AG04450 (cell line): ENCODE results near the gene PDF. TPM values are rescaled to one million over a fixed set of nuclear protein-coding genes. Genes with fewer than 3 reads are reported as not detected.

Source experiments
- CTCF ChIA-PET: fragments of 300-600, 350-600 bp; formaldehyde crosslinking; extraction: SDS; loops from one replicate; lab custom pipeline; 2022; ENCODE audit warnings: antibody characterized with exemption, inconsistent platforms; lab: Charles Lee
- POLR2A ChIA-PET: fragments of 350-600 bp; formaldehyde crosslinking; extraction: SDS; loops from one replicate; lab custom pipeline; 2021; ENCODE audit warnings: antibody characterized with exemption, inconsistent platforms; lab: Yijun Ruan, JAX
- DNase-seq: peaks from one replicate; pipeline ENCODE4 v3.0.0-alpha.2; 2011; ENCODE audit warnings: low read depth, low spot score
- H3K27ac ChIP-seq: one replicate; pipeline ENCODE4 v1.5.1; 2012; ENCODE audit warnings: low read depth, low read length, control low read depth
- H3K27me3 ChIP-seq: one replicate; pipeline ENCODE4 v1.6.0; 2012; ENCODE audit warnings: low read length; ENCODE audit not compliant: control insufficient read depth, insufficient read depth
- H3K4me3 ChIP-seq: 2 replicates; pipeline ENCODE4 v1.5.1; 2011; ENCODE audit warnings: mild to moderate bottlenecking, low read depth, low read length, control low read depth
- H3K9me3 ChIP-seq: 2 replicates; pipeline ENCODE4 v1.5.1; 2012; ENCODE audit warnings: low read length; ENCODE audit not compliant: control insufficient read depth, insufficient read depth
- polyA plus RNA-seq: library from polyadenylated mRNA; depleted of rRNA; stranded (reverse); fragments of >200 nt; gene quantifications from 2 replicates; pipeline ENCODE4 v1.2.3, GENCODE V29; 2011
- TF ChIP-seq, protein P1 (sequence below): IDR thresholded peaks from 2 replicates; pipeline ENCODE4 v1.5.1; 2011; ENCODE audit warnings: low read depth, low read length, control low read depth, inconsistent platforms

The PDF gene
- polyA plus RNA-seq, 1 experiment = 6.4 TPM

DNA sequence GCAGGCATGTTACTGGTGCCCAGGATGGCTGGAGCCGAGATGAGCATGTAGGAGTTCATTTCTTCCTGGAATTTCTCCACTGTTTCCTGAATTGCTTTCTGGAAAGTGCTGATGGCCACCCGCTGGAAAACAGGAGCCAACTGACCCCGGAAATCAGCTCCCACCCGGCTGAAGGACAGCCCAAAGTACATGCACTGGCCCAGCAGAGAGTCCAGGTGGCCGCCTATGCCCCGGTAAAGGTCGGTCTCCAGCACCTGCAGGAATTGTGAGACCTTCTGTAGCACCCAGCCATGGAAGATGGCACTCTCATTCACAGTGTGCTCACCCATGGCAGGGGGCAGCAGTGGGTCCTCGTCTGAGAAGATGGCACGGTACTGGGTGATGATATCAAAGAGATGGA lies 4.3 kb upstream of the PDF start:
- CTCF ChIA-PET = no interaction called here
- POLR2A ChIA-PET = no interaction called here
- TF ChIP-seq, protein P1, sequence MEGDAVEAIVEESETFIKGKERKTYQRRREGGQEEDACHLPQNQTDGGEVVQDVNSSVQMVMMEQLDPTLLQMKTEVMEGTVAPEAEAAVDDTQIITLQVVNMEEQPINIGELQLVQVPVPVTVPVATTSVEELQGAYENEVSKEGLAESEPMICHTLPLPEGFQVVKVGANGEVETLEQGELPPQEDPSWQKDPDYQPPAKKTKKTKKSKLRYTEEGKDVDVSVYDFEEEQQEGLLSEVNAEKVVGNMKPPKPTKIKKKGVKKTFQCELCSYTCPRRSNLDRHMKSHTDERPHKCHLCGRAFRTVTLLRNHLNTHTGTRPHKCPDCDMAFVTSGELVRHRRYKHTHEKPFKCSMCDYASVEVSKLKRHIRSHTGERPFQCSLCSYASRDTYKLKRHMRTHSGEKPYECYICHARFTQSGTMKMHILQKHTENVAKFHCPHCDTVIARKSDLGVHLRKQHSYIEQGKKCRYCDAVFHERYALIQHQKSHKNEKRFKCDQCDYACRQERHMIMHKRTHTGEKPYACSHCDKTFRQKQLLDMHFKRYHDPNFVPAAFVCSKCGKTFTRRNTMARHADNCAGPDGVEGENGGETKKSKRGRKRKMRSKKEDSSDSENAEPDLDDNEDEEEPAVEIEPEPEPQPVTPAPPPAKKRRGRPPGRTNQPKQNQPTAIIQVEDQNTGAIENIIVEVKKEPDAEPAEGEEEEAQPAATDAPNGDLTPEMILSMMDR = no peak
- Histone ChIP-seq H3K9me3 (no peaks in the 10 kb centered on the region; the same call in 1 of the 2 replicates), H3K27ac (no peak overlapping the region), H3K27me3 (no peaks in the 10 kb centered on the region), H3K4me3 (no peak overlapping the region)
- DNase-seq = no peak

DNA sequence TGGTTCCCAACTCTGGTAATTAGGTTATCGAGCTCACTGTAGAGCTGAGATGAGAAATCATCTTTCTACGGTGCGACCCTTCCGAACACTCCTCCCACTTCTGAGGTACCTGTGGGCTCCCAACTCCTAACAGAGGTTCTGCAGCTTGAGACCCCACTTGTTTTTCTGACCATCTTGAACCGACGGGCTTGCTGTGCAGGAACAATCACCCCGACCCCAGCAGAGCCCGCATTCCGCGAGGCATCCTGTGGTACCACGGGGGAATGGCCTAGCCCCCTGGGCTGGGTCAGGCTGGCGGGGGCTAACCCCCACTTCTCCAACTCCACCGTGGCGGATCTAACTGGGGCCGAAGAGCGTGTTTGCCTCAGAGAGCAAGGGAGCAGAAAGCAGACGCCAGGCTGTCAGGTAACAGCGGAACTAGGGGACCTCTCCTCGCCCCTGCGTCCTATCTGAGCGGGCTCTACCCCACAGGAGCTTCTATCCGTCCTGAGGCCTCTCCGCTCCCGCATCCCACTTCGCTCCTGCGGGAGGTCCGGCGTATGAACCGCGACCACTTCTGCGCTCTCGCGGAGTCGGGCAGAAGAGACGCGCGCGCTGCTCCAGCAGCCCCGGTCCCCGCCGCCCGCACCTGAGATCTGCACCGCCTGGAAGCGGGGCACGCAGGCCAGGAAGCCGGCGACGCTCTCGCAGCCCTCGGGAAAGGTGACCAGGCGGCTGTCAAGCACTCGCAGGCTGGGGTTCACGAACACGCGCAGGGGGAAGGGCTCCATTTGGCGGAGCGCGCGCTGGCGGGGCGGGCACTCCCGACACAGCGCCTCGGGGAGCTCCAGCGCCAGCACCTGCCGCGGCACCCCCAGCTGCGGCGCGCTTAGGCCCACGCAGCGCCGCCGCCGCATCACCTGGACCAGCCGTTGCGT lies 761 bp downstream of the PDF start:
- Histone ChIP-seq H3K27ac (peak overlapping the region; percentile 61), H3K4me3 (peak overlapping the region; percentile 77), H3K9me3 (no peaks in the 10 kb centered on the region; the same call in 1 of the 2 replicates), H3K27me3 (no peaks in the 10 kb centered on the region)
- DNase-seq = no peak
- CTCF ChIA-PET = no interaction called here
- POLR2A ChIA-PET = interaction anchor here (0.9 to 1.4 kb wide), 3 partner anchors 13 to 179 kb away, joined by 3 to 4 read pairs (median 3); partner anchors contain the start of gene SNTB2
- TF ChIP-seq, protein P1 = no peak

DNA sequence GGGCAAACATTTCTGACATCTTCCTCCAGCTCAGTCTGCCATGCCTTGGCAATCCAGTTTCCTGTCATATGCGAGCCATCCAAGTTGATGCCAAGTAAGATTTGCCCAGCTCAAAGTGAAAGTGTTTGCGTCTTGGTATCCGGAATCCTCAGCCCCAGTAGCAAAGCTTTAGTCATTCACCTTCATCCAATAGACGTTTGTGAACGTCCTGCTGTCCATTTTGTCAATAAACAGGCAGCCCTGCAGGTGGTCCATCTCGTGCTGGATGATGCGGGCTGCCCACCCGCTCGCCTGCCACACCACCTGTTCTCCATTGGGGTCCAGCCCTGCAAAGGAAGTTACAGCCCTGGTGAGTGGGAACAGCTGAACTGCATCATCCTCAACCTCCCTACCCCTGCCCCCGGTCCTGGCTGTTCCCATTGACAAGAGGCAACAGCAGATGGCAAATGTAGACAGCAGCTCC lies 1.5 kb downstream of the PDF start:
- ChIA-PET POLR2A (interaction anchor here (1.3 to 1.4 kb wide), 2 partner anchors 10 to 12 kb away, joined by 3 read pairs; partner anchors contain the start of gene COG8), CTCF (no interaction called here)
- Histone ChIP-seq H3K4me3 (peak overlapping the region; percentile 77), H3K9me3 (no peaks in the 10 kb centered on the region), H3K27ac (peak overlapping the region; percentile 61), H3K27me3 (no peaks in the 10 kb centered on the region)
- no peak for DNase-seq
- TF ChIP-seq, protein P1 = no peak

DNA sequence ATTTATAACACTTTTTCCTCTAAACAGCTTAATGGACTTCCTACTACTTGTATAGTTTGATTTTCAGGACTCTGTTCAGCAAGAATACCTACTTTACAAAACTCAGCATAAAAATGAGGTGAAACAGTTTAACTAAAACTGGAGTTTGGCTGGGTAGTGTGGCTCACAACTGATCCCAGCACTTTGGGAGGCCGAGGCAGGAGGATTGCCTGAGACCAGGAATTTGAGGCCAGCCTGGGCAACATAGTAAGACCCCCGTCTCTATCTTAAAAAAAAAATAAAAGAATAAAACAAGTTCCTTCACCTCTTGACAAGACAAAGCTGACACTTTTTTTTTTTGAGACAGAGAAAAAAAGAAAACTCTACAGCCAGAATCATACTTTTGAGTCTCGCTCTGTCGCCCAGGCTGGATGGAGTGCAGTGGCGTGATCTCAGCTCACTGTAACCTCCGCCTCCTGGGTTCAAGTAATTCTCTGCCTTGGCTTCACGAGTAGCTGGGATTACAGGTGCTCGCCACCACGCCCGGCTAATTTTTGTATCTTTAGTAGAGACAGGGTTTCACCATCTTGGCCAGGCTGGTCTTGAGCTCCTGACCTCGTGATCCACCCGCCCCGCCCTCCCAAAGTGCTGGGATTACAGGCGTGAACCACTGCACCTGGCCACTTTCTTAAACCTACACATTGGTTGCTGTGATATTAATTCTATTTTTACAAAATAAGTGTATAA lies 2.6 kb downstream of the PDF start:
- TF ChIP-seq, protein P1 = no peak
- DNase-seq = no peak
- CTCF ChIA-PET = interaction anchor here (0.7 to 1.8 kb wide), 3 partner anchors 16 to 177 kb away, joined by 3 to 10 read pairs (median 6); no protein-coding TSS in a partner anchor
- Histone ChIP-seq H3K4me3 (no peak overlapping the region), H3K9me3 (no peaks in the 10 kb centered on the region), H3K27me3 (no peaks in the 10 kb centered on the region), H3K27ac (no peak overlapping the region)
- POLR2A ChIA-PET = interaction anchor here (1.3 kb wide), 1 partner anchor 11 kb away, joined by 3 read pairs; the partner anchor contains the start of gene COG8
